Osteocyte (in vitro differentiated cells): Measurements from ENCODE around the gene GADD45GIP1. TPM values are rescaled to one million over a fixed set of nuclear protein-coding genes. Genes with fewer than 3 reads are reported as not detected.

ENCODE experiments used
- DNase-seq: peaks from one replicate; pipeline ENCODE4 v3.0.0; 2021; ENCODE audit warnings: mixed read lengths; ENCODE audit not compliant: unreplicated experiment; ENCODE audit errors: extremely low spot score
- H3K27ac Mint-ChIP-seq: one replicate; pipeline ENCODE4 v1.8.0; 2021; ENCODE audit warnings: mild to moderate bottlenecking, mixed read lengths; ENCODE audit not compliant: unreplicated experiment
- H3K27me3 Mint-ChIP-seq: one replicate; pipeline ENCODE4 v1.8.0; 2021; ENCODE audit warnings: mixed read lengths; ENCODE audit not compliant: unreplicated experiment
- H3K36me3 Mint-ChIP-seq: one replicate; pipeline ENCODE4 v1.8.0; 2021; ENCODE audit warnings: mixed read lengths; ENCODE audit not compliant: unreplicated experiment
- H3K4me1 Mint-ChIP-seq: one replicate; pipeline ENCODE4 v1.8.0; 2021; ENCODE audit warnings: mixed read lengths; ENCODE audit not compliant: unreplicated experiment
- H3K4me3 Mint-ChIP-seq: one replicate; pipeline ENCODE4 v1.8.0; 2021; ENCODE audit warnings: mild to moderate bottlenecking, moderate library complexity, mixed read lengths; ENCODE audit not compliant: unreplicated experiment
- H3K9me3 Mint-ChIP-seq: one replicate; pipeline ENCODE4 v1.8.0; 2021; ENCODE audit warnings: mixed read lengths; ENCODE audit not compliant: unreplicated experiment
- total RNA-seq: library from RNA; stranded (reverse); gene quantifications from 2 replicates; pipeline ENCODE4 v1.2.1, GENCODE V29; 2021
- TF ChIP-seq, protein P1 (sequence below): fragments of 200-600 bp; sonication (generic); IDR thresholded peaks from 2 replicates; pipeline ENCODE4 v1.5.0; 2021; ENCODE audit warnings: antibody characterized with exemption, mild to moderate bottlenecking, moderate library complexity

The GADD45GIP1 gene
- total RNA-seq, 1 donor from 2014 or later = 24.0 TPM

GRCh38 chr19:12997179-12997966, 40.4 kb upstream of the GADD45GIP1 start:
- Mint-ChIP-seq H3K27ac (no peak overlapping the region), H3K4me3 (peak overlapping the region; percentile 67), H3K9me3 (no peaks in the 10 kb centered on the region), H3K27me3 (no peaks in the 10 kb centered on the region), H3K4me1 (peaks cover 17% of the 10 kb centered on the region), H3K36me3 (peaks cover 12% of the 10 kb centered on the region)
- TF ChIP-seq, protein P1, sequence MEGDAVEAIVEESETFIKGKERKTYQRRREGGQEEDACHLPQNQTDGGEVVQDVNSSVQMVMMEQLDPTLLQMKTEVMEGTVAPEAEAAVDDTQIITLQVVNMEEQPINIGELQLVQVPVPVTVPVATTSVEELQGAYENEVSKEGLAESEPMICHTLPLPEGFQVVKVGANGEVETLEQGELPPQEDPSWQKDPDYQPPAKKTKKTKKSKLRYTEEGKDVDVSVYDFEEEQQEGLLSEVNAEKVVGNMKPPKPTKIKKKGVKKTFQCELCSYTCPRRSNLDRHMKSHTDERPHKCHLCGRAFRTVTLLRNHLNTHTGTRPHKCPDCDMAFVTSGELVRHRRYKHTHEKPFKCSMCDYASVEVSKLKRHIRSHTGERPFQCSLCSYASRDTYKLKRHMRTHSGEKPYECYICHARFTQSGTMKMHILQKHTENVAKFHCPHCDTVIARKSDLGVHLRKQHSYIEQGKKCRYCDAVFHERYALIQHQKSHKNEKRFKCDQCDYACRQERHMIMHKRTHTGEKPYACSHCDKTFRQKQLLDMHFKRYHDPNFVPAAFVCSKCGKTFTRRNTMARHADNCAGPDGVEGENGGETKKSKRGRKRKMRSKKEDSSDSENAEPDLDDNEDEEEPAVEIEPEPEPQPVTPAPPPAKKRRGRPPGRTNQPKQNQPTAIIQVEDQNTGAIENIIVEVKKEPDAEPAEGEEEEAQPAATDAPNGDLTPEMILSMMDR = no peak
- no peak for DNase-seq

GRCh38 chr19:12996406-12997094, 39.5 kb upstream of the GADD45GIP1 start:
- H3K9me3 Mint-ChIP-seq = no peaks in the 10 kb centered on the region
- peaks cover 12% of the 10 kb centered on the region for H3K36me3 Mint-ChIP-seq
- TF ChIP-seq, protein P1 = no peak
- H3K27ac Mint-ChIP-seq = no peak overlapping the region
- H3K27me3 Mint-ChIP-seq = no peaks in the 10 kb centered on the region
- DNase-seq = no peak
- H3K4me1 Mint-ChIP-seq = peaks cover 17% of the 10 kb centered on the region
- H3K4me3 Mint-ChIP-seq = peak overlapping the region; percentile 67

DNA sequence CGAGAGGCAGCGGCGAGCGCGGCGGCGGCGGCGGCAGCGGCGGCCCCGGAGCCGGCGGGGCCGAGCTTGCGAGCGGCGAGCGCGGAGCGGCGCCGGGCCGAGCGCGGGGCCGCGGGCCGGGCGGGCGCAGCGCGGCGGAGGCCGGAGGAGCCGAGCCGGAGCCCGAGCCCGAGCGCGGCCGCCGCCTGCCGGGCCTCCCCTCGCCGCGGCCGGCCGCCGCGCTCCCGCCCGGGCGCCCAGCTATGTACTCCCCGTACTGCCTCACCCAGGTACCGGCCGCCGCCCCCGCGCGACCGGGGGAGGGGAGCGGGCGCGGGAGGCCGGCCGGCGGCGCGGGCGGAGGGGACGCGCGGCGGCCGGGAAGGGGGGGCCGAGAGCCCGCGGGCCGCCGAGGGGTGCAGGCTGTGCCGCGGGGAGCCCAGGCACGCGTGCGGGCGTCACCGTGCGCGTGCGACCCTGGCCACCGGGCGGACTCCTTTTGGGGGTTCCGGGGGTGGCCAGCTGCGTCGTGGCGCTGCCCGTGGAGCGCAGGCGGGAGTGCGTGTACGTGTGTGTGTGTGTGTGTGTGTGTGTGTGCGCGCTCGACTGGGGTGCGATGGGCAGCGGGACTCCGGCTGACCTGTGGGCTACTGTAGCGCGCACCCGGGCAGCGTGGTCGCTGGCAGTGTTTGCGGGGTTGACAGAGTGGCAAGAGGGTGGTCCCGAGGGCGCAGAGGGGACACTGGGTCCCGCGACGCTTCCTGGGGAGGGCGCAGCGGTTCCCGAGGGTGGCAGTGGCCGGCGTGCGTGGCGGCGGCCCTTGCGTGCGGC, 38.8 kb upstream of the GADD45GIP1 start:
- Mint-ChIP-seq H3K4me1 (peaks cover 17% of the 10 kb centered on the region), H3K4me3 (peak overlapping the region; percentile 97), H3K9me3 (no peaks in the 10 kb centered on the region), H3K27me3 (no peaks in the 10 kb centered on the region), H3K36me3 (peaks cover 12% of the 10 kb centered on the region), H3K27ac (no peak overlapping the region)
- TF ChIP-seq, protein P1 = no peak
- no peak for DNase-seq

DNA sequence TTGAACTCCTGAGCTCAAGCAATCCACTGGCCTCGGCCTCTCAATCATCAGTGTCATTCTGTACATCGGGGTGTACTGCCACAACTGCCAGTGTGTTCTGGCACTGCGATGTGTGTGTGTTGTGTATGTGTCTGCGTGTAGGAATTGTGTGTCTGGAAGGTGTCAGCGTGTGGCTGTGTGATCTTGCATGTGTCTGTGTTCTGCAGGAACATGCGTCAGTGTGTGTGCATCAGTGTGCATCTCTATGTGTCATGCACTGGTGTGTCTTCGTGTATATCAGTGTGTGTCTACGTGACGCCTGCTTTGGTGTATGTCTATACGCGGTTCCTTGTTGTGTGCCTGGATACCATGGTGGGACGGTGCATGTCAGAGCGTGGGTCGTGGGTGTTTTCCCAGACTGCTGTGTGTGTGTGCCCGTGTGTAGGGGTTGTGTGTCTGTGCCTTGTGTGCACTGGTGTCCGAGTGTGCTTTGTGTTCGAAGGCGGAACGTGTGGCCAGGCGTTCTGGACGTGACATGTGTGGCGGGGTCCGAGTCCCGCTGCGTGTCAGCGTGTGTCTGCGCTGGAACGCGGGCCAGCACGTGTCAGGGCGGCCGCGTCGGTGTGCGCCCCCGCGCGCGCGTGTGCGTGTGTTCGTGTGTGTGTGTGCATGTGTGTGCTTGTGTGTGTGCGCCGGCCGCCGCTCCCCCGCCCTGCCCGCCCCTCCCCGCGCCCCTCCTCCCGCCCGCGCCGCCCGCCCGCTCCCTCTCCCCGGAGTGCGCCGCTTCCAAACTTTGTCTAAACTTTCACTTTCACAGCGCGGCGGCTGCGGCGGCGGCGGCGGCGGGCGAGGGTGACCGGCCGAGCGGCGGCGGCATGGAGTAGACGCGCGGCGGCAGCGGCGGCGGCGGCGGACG, 37.9 kb upstream of the GADD45GIP1 start, which contains the start of gene NFIX:
NFIX (plus strand) TSS at position 775 of the 895 bp plus-strand sequence. CDS start 363 bp downstream, outside the sequence.
- Mint-ChIP-seq H3K4me1 (peaks cover 17% of the 10 kb centered on the region), H3K27ac (peak within 1 kb of the TSS; percentile 56), H3K4me3 (peak within 1 kb of the TSS; percentile 97), H3K36me3 (peaks cover 12% of the 10 kb centered on the region), H3K27me3 (no peaks in the 10 kb centered on the region), H3K9me3 (no peaks in the 10 kb centered on the region)
- TF ChIP-seq, protein P1 = no peak
- no peak for DNase-seq
